HepG2 (cell line): ENCODE results near the gene ING1. TPM values are rescaled to one million over a fixed set of nuclear protein-coding genes. Genes with fewer than 3 reads are reported as not detected.
A peak's percentile ranks its signal among the peaks of the same experiment; 100 is the strongest.

Experiments
- ARNT2 ChIP-seq: sonication (generic); formaldehyde crosslinking; IDR thresholded peaks from 2 replicates; pipeline ENCODE4 v1.8.0; 2022; ENCODE audit warnings: mild to moderate bottlenecking, low read depth, missing genetic modification reagents, moderate library complexity
- ASH2L ChIP-seq: fragments of 300-600, 200-600 bp; sonication (generic); IDR thresholded peaks from 2 replicates; pipeline ENCODE4 v1.7.0; 2017; ENCODE audit warnings: low read depth, mild to moderate bottlenecking, moderate library complexity, mixed read lengths, low read length; ENCODE audit not compliant: insufficient read length
- KDM5B ChIP-seq: sonication (generic); formaldehyde crosslinking; IDR thresholded peaks from 2 replicates; pipeline ENCODE4 v1.4.0; 2020; ENCODE audit warnings: missing genetic modification reagents, mild to moderate bottlenecking, borderline replicate concordance
- PAXIP1 ChIP-seq: sonication (generic); formaldehyde crosslinking; conservative IDR thresholded peaks from 2 replicates; pipeline ENCODE4 v1.4.0; 2020; ENCODE audit warnings: mild to moderate bottlenecking, missing genetic modification reagents, moderate library complexity
- RFX5 ChIP-seq: IDR thresholded peaks from 2 replicates; pipeline ENCODE4 v1.6.1; 2011; ENCODE audit warnings: low read depth, low read length, improper control_type of control experiment
- SKIL ChIP-seq: sonication (generic); formaldehyde crosslinking; IDR thresholded peaks from 2 replicates; pipeline ENCODE4 v1.8.0; 2022; ENCODE audit warnings: missing genetic modification reagents, mild to moderate bottlenecking, moderate library complexity, borderline replicate concordance
- SNAPC2 ChIP-seq: sonication (generic); formaldehyde crosslinking; IDR thresholded peaks from 2 replicates; pipeline ENCODE4 v1.8.1; 2022; ENCODE audit warnings: mild to moderate bottlenecking, missing genetic modification reagents
- SP140L ChIP-seq: sonication (generic); formaldehyde crosslinking; IDR thresholded peaks from 2 replicates; pipeline ENCODE4 v1.4.0; 2020; ENCODE audit warnings: missing genetic modification reagents, borderline replicate concordance
- TCF12 ChIP-seq, 2 experiments: fragments of 450-650 bp in 1 of 2; sonication (generic) in 1 of 2; formaldehyde crosslinking in 1 of 2; IDR thresholded peaks; 2 replicates each; pipeline versions ENCODE4 v1.6.1 to v1.8.0; 2017 to 2022; ENCODE audit warnings: antibody characterized with exemption in 1 of 2, mild to moderate bottlenecking in 1 of 2, missing genetic modification reagents in 1 of 2, moderate library complexity in 1 of 2
- THAP7 ChIP-seq: sonication (generic); formaldehyde crosslinking; IDR thresholded peaks from 2 replicates; pipeline ENCODE4 v1.8.1; 2023; ENCODE audit warnings: mild to moderate bottlenecking, missing genetic modification reagents
- ZBTB25 ChIP-seq: IDR thresholded peaks from 2 replicates; pipeline ENCODE4 v1.6.1; 2018; ENCODE audit warnings: missing genetic modification reagents
- ZNF101 ChIP-seq: sonication (generic); formaldehyde crosslinking; IDR thresholded peaks from 2 replicates; pipeline ENCODE4 v1.4.0; 2020; ENCODE audit warnings: mild to moderate bottlenecking, low read depth, missing genetic modification reagents, borderline replicate concordance
- ZNF317 ChIP-seq: sonication (generic); formaldehyde crosslinking; IDR thresholded peaks from 2 replicates; pipeline ENCODE4 v1.5.0; 2020; ENCODE audit warnings: mild to moderate bottlenecking, missing genetic modification reagents
- ZNF496 ChIP-seq: sonication (generic); formaldehyde crosslinking; IDR thresholded peaks from 2 replicates; pipeline ENCODE4 v1.8.1; 2023; ENCODE audit warnings: mild to moderate bottlenecking, moderate library complexity, missing genetic modification reagents; ENCODE audit not compliant: insufficient replicate concordance
- ZNF816 ChIP-seq: sonication (generic); formaldehyde crosslinking; IDR thresholded peaks from 2 replicates; pipeline ENCODE4 v1.8.0; 2022; ENCODE audit warnings: missing genetic modification reagents, mild to moderate bottlenecking, borderline replicate concordance
- polyA plus RNA-seq, 8 experiments: library from polyadenylated mRNA; depleted of rRNA in 3 of 8; stranded (reverse) in 7 of 8; unstranded in 1 of 8; fragments of >200 nt; fragmentation: Illumina TruSeq in 4 of 8; extraction: Trizol in 4 of 8; gene quantifications; 2 replicates each; pipeline versions ENCODE4 v1.2.1 to v1.2.3, GENCODE V29; 2011 to 2016; ENCODE audit warnings: low read depth in 4 of 8, missing spikeins in 1 of 8, mixed read lengths in 1 of 8; ENCODE audit not compliant: insufficient read depth in 1 of 8
- total RNA-seq, 5 experiments: library from RNA; depleted of rRNA; stranded (reverse); fragments of >200 nt; fragmentation: Illumina TruSeq; extraction: Trizol; gene quantifications; 2 replicates each; pipeline ENCODE4 v1.2.3, GENCODE V29; 2016; ENCODE audit warnings: low read depth in 1 of 5
- TF ChIP-seq, protein P1 (sequence below): sonication (generic); formaldehyde crosslinking; IDR thresholded peaks from 2 replicates; pipeline ENCODE4 v1.5.1; 2020; ENCODE audit warnings: mild to moderate bottlenecking, missing genetic modification reagents, borderline replicate concordance

ING1 gene
- total and polyA plus RNA-seq, 2 of the 13 experiments (the other 11 are each of a cell fraction or from before 2014, with no cell fraction given), result 8.1 to 16.1 TPM

DNA sequence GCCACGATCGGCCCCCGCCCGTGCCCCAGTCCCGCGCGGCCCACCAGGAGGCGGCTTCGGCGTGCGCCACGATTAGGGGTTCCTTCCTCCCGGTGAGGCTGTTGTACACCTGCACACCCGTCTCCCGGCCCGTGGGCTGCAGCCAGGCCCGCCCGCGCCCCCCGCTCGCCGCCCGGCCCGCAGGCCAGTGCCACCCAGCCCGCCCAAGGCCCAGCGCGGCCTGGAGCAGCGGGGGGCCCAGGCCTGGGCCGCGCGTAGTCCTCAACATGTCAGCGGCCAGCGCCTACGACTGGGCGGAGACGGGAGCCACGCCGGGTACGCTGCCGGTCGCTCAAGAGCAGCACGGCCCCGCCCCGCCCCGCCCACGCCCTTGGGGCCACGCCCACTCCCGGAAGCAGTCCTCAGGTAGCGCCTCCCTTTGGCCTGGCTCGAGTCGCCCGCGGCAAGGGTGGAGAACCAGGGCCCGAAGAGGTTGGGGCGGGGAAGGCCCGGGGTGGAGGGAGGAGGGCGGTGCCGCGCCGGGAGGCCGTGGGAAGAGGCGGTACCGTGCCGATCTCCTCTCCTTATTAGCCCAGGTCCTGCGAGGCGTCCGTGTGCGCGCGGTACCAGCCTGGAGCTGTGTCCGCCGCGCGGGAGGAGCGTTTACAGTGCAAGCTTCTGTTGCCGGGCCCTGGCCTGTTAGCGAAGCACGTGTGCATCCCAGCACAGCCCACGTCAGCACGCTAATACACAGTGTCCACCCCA, 7.5 kb upstream of the ING1 start, which contains the start of gene CARS2 (continued):
- TF ChIP-seq SP140L, result no peak
- TF ChIP-seq ZNF496, result no peak
- peak; percentile 60; the same call in 1 of the 2 replicates for TF ChIP-seq ARNT2 (CRISPR knock-in tag)
- peak; percentile 54; the same call in 1 of the 2 replicates for TF ChIP-seq ZBTB25
- TF ChIP-seq ZNF101 (CRISPR knock-in tag), result no peak
- TF ChIP-seq TCF12 (IDR thresholded peaks at IDR 0.05), result no peak
- TF ChIP-seq TCF12 (CRISPR knock-in tag; IDR thresholded peaks at IDR 0.05), result peak; percentile 56; the same call in 1 of the 2 replicates
- TF ChIP-seq PAXIP1 (CRISPR knock-in tag), result no peak; the same call in 1 of the 2 replicates
- TF ChIP-seq KDM5B (CRISPR knock-in tag), result peak; percentile 83; the same call in 1 of the 2 replicates
- TF ChIP-seq, protein P1, sequence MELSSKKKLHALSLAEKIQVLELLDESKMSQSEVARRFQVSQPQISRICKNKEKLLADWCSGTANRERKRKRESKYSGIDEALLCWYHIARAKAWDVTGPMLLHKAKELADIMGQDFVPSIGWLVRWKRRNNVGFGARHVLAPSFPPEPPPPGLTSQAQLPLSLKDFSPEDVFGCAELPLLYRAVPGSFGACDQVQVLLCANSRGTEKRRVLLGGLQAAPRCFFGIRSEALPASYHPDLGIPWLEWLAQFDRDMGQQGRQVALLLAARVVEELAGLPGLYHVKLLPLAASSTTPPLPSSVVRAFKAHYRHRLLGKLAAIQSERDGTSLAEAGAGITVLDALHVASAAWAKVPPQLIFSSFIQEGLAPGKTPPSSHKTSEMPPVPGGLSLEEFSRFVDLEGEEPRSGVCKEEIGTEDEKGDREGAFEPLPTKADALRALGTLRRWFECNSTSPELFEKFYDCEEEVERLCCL (CRISPR knock-in tag), result no peak
- TF ChIP-seq ASH2L, result peak; percentile 42
- no peak for TF ChIP-seq RFX5
- TF ChIP-seq SKIL, result no peak
- no peak for TF ChIP-seq ZNF816 (CRISPR knock-in tag)
- peak; percentile 51; the same call in 1 of the 2 replicates for TF ChIP-seq ZNF317 (CRISPR knock-in tag)
- no peak for TF ChIP-seq SNAPC2
- TF ChIP-seq THAP7 (CRISPR knock-in tag), result no peak; the same call in 1 of the 2 replicates
